Mesenchymal stem cell (in vitro differentiated cells and primary cell): ENCODE measurements around the gene RAMP1.

ENCODE experiments used
- DNase-seq: peaks from one replicate; pipeline ENCODE4 v3.0.0-alpha.2; 2013
- H2AFZ ChIP-seq: one replicate; pipeline ENCODE4 v1.6.1; 2013; ENCODE audit warnings: low read depth, mild to moderate bottlenecking, control low read depth, inconsistent platforms, low read length, moderate library complexity
- H2AK5ac ChIP-seq: 2 replicates; pipeline ENCODE4 v1.6.1; 2013; ENCODE audit warnings: low read length, moderate library complexity, mild to moderate bottlenecking, inconsistent platforms; ENCODE audit not compliant: severe bottlenecking
- H2BK120ac ChIP-seq: one replicate; pipeline ENCODE4 v1.6.1; 2013; ENCODE audit warnings: low read depth, mild to moderate bottlenecking, inconsistent platforms, low read length, moderate library complexity
- H2BK12ac ChIP-seq, 2 experiments: one replicate each; pipeline ENCODE4 v1.6.1; 2013; ENCODE audit warnings: inconsistent platforms in 2 of 2, low read length in 2 of 2, mild to moderate bottlenecking in 2 of 2, moderate library complexity in 2 of 2, control low read depth in 1 of 2
- H2BK15ac ChIP-seq: one replicate; pipeline ENCODE4 v1.6.1; 2013; ENCODE audit warnings: mild to moderate bottlenecking, low read depth, inconsistent platforms; ENCODE audit not compliant: poor library complexity, severe bottlenecking
- H2BK5ac ChIP-seq: 2 replicates; pipeline ENCODE4 v1.6.1; 2013; ENCODE audit warnings: low read depth, mild to moderate bottlenecking, low read length, control low read depth, inconsistent platforms; ENCODE audit not compliant: poor library complexity, severe bottlenecking
- H3K14ac ChIP-seq, 2 experiments: one replicate each; pipeline ENCODE4 v1.6.1; 2013; ENCODE audit warnings: inconsistent platforms in 2 of 2, low read length in 2 of 2, control low read depth in 1 of 2, mild to moderate bottlenecking in 1 of 2, moderate library complexity in 1 of 2
- H3K18ac ChIP-seq, 2 experiments: one replicate each; pipeline ENCODE4 v1.6.1; 2013; ENCODE audit warnings: inconsistent platforms in 2 of 2, low read length in 2 of 2, control low read depth in 1 of 2, low read depth in 1 of 2, mild to moderate bottlenecking in 1 of 2
- H3K23ac ChIP-seq, 2 experiments: one replicate each; pipeline ENCODE4 v1.6.1; 2013; ENCODE audit warnings: inconsistent platforms in 2 of 2, low read length in 2 of 2, mild to moderate bottlenecking in 2 of 2, moderate library complexity in 2 of 2, control low read depth in 1 of 2
- H3K27ac ChIP-seq: 2 replicates; pipeline ENCODE4 v1.5.1; 2013; ENCODE audit warnings: mild to moderate bottlenecking, moderate library complexity, low read length, control low read depth, inconsistent platforms; ENCODE audit not compliant: poor library complexity, severe bottlenecking
- H3K27me3 ChIP-seq, 2 experiments: 2 replicates each; pipeline versions ENCODE4 v1.6.1 to v1.7.0; 2013; ENCODE audit warnings: low read length in 2 of 2, mild to moderate bottlenecking in 2 of 2, moderate library complexity in 2 of 2, control low read depth in 1 of 2, inconsistent platforms in 1 of 2; ENCODE audit not compliant: control insufficient read depth in 1 of 2, insufficient read depth in 1 of 2
- H3K36me3 ChIP-seq, 2 experiments: 2 replicates each; pipeline versions ENCODE4 v1.6.1 to v1.7.0; 2013; ENCODE audit warnings: low read length in 2 of 2, control low read depth in 1 of 2, inconsistent platforms in 1 of 2, low read depth in 1 of 2, mild to moderate bottlenecking in 1 of 2; ENCODE audit not compliant: insufficient read depth in 2 of 2, control insufficient read depth in 1 of 2
- H3K4ac ChIP-seq, 2 experiments: one replicate each; pipeline ENCODE4 v1.6.1; 2013; ENCODE audit warnings: inconsistent platforms in 2 of 2, low read length in 2 of 2, mild to moderate bottlenecking in 2 of 2, moderate library complexity in 2 of 2, control low read depth in 1 of 2, low read depth in 1 of 2
- H3K4me1 ChIP-seq: 2 replicates; pipeline ENCODE4 v1.6.1; 2013; ENCODE audit warnings: low read depth, low read length, control low read depth; ENCODE audit not compliant: control insufficient read depth, insufficient read depth
- H3K4me2 ChIP-seq: 2 replicates; pipeline ENCODE4 v1.6.1; 2013; ENCODE audit warnings: low read length, mild to moderate bottlenecking, inconsistent platforms; ENCODE audit not compliant: poor library complexity, severe bottlenecking
- H3K4me3 ChIP-seq, 2 experiments: 2 replicates each; pipeline versions ENCODE4 v1.5.1 to v1.7.0; 2013; ENCODE audit warnings: low read length in 2 of 2, mild to moderate bottlenecking in 2 of 2, control low read depth in 1 of 2, low read depth in 1 of 2; ENCODE audit not compliant: insufficient read depth in 1 of 2
- H3K79me1 ChIP-seq: replicated peaks from 2 replicates; pipeline ENCODE4 v1.6.1; 2013; ENCODE audit warnings: mild to moderate bottlenecking, control low read depth, low read length, inconsistent platforms; ENCODE audit not compliant: poor library complexity, severe bottlenecking
- H3K9ac ChIP-seq: 2 replicates; pipeline ENCODE4 v1.7.0; 2013; ENCODE audit warnings: mild to moderate bottlenecking, low read length, moderate library complexity
- H3K9me3 ChIP-seq: 2 replicates; pipeline ENCODE4 v1.7.0; 2013; ENCODE audit warnings: mild to moderate bottlenecking, low read length; ENCODE audit not compliant: control insufficient read depth
- H4K8ac ChIP-seq: one replicate; pipeline ENCODE4 v1.6.1; 2013; ENCODE audit warnings: inconsistent platforms, mild to moderate bottlenecking, low read length, moderate library complexity
- H4K91ac ChIP-seq: one replicate; pipeline ENCODE4 v1.6.1; 2013; ENCODE audit warnings: mild to moderate bottlenecking, low read length, inconsistent platforms
- WGBS: methylation state at CpG from one replicate; pipeline ENCODE4 v1.1.7; 2013; ENCODE audit warnings: mixed read lengths; 5-methylcytosine and 5-hydroxymethylcytosine counted together

The RAMP1 gene

DNA sequence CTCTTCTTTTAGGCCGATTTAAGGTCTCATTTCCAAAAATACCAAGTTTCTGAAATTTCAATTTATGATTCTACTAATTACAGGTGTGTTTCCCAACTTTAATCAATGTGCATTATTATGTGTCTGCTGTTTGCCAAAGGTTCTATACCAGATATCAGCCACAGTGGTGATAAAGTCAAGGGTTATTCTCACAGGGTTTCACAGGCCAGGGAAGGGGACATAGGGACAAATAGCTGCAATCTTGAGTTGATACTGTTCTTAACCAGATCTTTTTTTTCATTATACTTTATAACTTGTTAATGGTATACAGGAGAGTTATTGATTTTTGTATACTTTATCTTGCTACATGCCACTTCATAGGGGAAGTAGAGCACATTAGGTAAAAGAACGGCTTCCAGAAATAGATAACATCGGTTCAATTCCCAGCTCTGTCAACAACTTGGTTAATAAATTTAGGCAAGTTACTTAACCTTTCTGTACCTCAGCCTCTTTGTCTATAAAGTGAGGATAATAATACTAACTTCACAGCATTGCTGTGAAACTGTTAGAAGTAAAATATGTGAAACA, 31.9 kb upstream of the RAMP1 start:
- Histone ChIP-seq H3K79me1 (no peaks in the 10 kb centered on the region), H3K23ac (no peak overlapping the region), H3K4me2 (no peak overlapping the region), H3K27me3 (no peaks in the 10 kb centered on the region), H3K36me3 (no peaks in the 10 kb centered on the region), H2BK5ac (no peak overlapping the region), H3K4me3 (no peak overlapping the region), H2BK12ac (no peak overlapping the region), H4K91ac (no peak overlapping the region), H3K4ac (no peak overlapping the region), H2AK5ac (no peak overlapping the region), H3K18ac (no peak overlapping the region), H4K8ac (no peak overlapping the region), H3K4me1 (no peaks in the 10 kb centered on the region), H3K9me3 (no peaks in the 10 kb centered on the region), H3K27ac (no peak overlapping the region), H2BK15ac (no peak overlapping the region), H3K14ac (no peak overlapping the region), H2BK120ac (no peak overlapping the region), H2AFZ (no peak overlapping the region), H3K9ac (no peak overlapping the region)
- WGBS = no CpG with 5 or more reads among the region's 3 CpGs
- DNase-seq = no peak

DNA sequence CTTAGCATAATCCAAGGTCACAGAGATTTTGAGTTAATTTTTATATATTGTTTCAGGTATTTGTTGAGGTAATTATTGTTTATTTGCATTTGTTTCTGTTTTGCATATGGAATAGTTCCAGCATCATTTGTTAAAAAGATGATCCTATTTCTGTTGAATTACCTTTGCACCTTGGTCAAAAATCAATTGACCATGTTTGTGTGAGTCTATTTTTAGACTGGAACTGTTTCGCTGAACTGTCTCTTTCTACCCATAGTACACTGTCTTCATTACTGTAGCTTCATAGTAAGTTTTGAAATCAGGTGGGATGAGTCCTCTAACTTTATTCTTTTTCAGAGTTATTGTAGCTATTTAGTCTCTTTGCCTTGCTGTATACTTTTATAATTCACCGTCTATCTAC, 28.9 kb upstream of the RAMP1 start:
- Histone ChIP-seq H3K18ac (no peak overlapping the region), H3K4me1 (no peaks in the 10 kb centered on the region), H4K8ac (no peak overlapping the region), H3K27me3 (no peaks in the 10 kb centered on the region), H2BK12ac (no peak overlapping the region), H2AK5ac (no peak overlapping the region), H2BK120ac (no peak overlapping the region), H3K9me3 (no peaks in the 10 kb centered on the region), H3K4me2 (no peak overlapping the region), H2BK15ac (no peak overlapping the region), H3K27ac (no peak overlapping the region), H3K36me3 (no peaks in the 10 kb centered on the region), H3K79me1 (no peaks in the 10 kb centered on the region), H2AFZ (no peak overlapping the region), H3K23ac (no peak overlapping the region), H3K9ac (no peak overlapping the region), H3K4me3 (no peak overlapping the region), H4K91ac (no peak overlapping the region), H2BK5ac (no peak overlapping the region), H3K4ac (no peak overlapping the region), H3K14ac (no peak overlapping the region)
- DNase-seq = no peak
- no CpG with 5 or more reads among the region's 2 CpGs for WGBS

DNA sequence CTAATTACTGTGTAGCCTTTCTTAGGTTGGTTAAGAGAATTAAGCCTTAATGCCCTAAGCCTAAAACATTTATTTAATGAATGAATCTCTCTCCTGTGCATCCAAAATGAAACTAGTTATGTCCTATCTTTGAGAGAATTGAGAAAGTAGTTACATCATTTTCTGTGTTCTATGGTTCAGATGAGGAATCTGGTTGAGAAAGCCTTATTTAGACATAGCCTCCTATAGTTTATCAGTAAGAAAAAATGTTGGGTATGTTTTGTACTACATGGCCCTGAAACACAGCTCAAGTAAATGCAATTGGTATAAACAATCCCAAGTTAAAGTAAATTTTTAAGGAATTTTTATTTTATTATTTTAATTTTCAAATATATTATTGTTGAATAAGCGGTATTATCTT, 25.9 kb upstream of the RAMP1 start:
- peak; percentile 70 for DNase-seq
- H3K4me1 ChIP-seq = no peaks in the 10 kb centered on the region
- no peaks in the 10 kb centered on the region for H3K79me1 ChIP-seq
- no peak overlapping the region for H3K4me2 ChIP-seq
- no CpG with 5 or more reads among the region's 1 CpG for WGBS
- no peak overlapping the region for H3K18ac ChIP-seq
- H3K27me3 ChIP-seq = no peaks in the 10 kb centered on the region
- no peak overlapping the region for H3K27ac ChIP-seq
- no peak overlapping the region for H4K8ac ChIP-seq
- no peaks in the 10 kb centered on the region for H3K9me3 ChIP-seq
- H2BK15ac ChIP-seq = no peak overlapping the region
- no peak overlapping the region for H2AK5ac ChIP-seq
- no peak overlapping the region for H2BK12ac ChIP-seq
- H3K23ac ChIP-seq = no peak overlapping the region
- H3K4me3 ChIP-seq = no peak overlapping the region
- H3K36me3 ChIP-seq = no peaks in the 10 kb centered on the region
- no peak overlapping the region for H3K14ac ChIP-seq
- H2BK120ac ChIP-seq = no peak overlapping the region
- H3K9ac ChIP-seq = no peak overlapping the region
- no peak overlapping the region for H3K4ac ChIP-seq
- H4K91ac ChIP-seq = no peak overlapping the region
- H2AFZ ChIP-seq = no peak overlapping the region
- H2BK5ac ChIP-seq = no peak overlapping the region

DNA sequence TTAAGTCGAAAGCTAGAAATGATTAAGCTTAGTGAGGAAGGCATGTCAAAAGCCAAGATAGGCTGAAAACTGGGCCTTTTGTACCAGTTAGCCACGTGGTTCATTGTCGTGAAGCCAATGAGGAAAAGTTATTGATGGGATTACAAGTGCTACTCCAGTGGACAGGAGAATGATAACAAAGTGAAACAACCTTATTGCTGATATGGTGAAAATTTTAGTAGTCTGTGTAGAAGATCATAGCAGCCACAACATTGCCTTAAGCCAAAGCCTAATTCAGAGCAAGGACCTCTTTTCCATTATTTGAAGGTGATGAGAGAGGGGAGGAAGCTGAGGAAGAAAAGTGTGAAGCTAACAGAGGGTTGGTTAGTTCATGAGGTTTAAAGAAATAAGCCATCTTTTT, 24.1 kb upstream of the RAMP1 start:
- Histone ChIP-seq H3K4me2 (no peak overlapping the region), H3K27me3 (no peaks in the 10 kb centered on the region), H3K18ac (no peak overlapping the region), H3K9ac (no peak overlapping the region), H2AFZ (no peak overlapping the region), H3K27ac (no peak overlapping the region), H3K4me1 (no peaks in the 10 kb centered on the region), H2BK12ac (no peak overlapping the region), H3K14ac (no peak overlapping the region), H4K8ac (no peak overlapping the region), H2BK15ac (no peak overlapping the region), H3K23ac (no peak overlapping the region), H3K4ac (no peak overlapping the region), H3K9me3 (no peaks in the 10 kb centered on the region), H2BK120ac (no peak overlapping the region), H2AK5ac (no peak overlapping the region), H3K4me3 (no peak overlapping the region), H4K91ac (no peak overlapping the region), H3K36me3 (no peaks in the 10 kb centered on the region), H3K79me1 (no peaks in the 10 kb centered on the region), H2BK5ac (no peak overlapping the region)
- 91% methylated on average over 3 of the region's 3 CpGs for WGBS
- no peak for DNase-seq
